ENCODE results near the gene EPN2. TPM values are rescaled to one million over a fixed set of nuclear protein-coding genes. Genes with fewer than 3 reads are reported as not detected.

The EPN2 gene
- polyA plus RNA-seq, 1 donor (not counting 4 experiments of a cell fraction or from before 2014, with no cell fraction given) = 30.2 TPM

- FAIRE-seq (no peak), DNase-seq (ENCODE audit: low read depth, low spot score) (no peak)
- H3K9me1 ChIP-seq (ENCODE audit: control insufficient read depth, extremely low read depth, insufficient read depth, low read length) = no peaks in the 10 kb centered on the region
- no peaks in the 10 kb centered on the region for H3K27me3 ChIP-seq (ENCODE audit: control insufficient read depth, extremely low read depth, insufficient read depth, low read length)
- dilution Hi-C loops (cut with MboI; ENCODE audit: extremely low pct_ligation_motif_present, low sequenced_read_pairs) = no loop called here
- TF ChIP-seq, protein P1, sequence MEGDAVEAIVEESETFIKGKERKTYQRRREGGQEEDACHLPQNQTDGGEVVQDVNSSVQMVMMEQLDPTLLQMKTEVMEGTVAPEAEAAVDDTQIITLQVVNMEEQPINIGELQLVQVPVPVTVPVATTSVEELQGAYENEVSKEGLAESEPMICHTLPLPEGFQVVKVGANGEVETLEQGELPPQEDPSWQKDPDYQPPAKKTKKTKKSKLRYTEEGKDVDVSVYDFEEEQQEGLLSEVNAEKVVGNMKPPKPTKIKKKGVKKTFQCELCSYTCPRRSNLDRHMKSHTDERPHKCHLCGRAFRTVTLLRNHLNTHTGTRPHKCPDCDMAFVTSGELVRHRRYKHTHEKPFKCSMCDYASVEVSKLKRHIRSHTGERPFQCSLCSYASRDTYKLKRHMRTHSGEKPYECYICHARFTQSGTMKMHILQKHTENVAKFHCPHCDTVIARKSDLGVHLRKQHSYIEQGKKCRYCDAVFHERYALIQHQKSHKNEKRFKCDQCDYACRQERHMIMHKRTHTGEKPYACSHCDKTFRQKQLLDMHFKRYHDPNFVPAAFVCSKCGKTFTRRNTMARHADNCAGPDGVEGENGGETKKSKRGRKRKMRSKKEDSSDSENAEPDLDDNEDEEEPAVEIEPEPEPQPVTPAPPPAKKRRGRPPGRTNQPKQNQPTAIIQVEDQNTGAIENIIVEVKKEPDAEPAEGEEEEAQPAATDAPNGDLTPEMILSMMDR (optimal IDR thresholded peaks at IDR 0.05 in 1 of 3, IDR thresholded peaks at IDR 0.05 in 1 of 3, conservative IDR thresholded peaks at IDR 0.05 in 1 of 3; ENCODE audit: extremely low read depth in 1 of 3, insufficient read depth in 2 of 3, low read length in 3 of 3) = no peak
- no peak for TF ChIP-seq EZH2 (IDR thresholded peaks at IDR 0.05; ENCODE audit: low read length)
- peaks cover 5% of the 10 kb centered on the region for H4K20me1 ChIP-seq (ENCODE audit: control insufficient read depth, extremely low read depth, insufficient read depth, low read length)
- peaks cover 3% of the 10 kb centered on the region for H3K79me2 ChIP-seq (ENCODE audit: control insufficient read depth, insufficient read depth, low read length)
- H3K36me3 ChIP-seq (ENCODE audit: control insufficient read depth in 2 of 2, extremely low read depth in 1 of 2, insufficient read depth in 2 of 2, low read length in 2 of 2) = peaks cover 14 to 17% of the 10 kb centered on the region in 2 experiments
- no peak overlapping the region for H3K27ac ChIP-seq (ENCODE audit: control insufficient read depth, insufficient read depth, low read length)
- no peak overlapping the region for H2AFZ ChIP-seq (ENCODE audit: control insufficient read depth, low read length)
- no peak overlapping the region for H3K4me2 ChIP-seq (ENCODE audit: control insufficient read depth, extremely low read depth, insufficient read depth, low read depth, low read length)
- H3K9me3 ChIP-seq (ENCODE audit: control insufficient read depth, low read depth, low read length) = no peaks in the 10 kb centered on the region
- peaks cover 10% of the 10 kb centered on the region for H3K4me1 ChIP-seq (ENCODE audit: control insufficient read depth, extremely low read depth, insufficient read depth, low read length)
- H3K9ac ChIP-seq (ENCODE audit: control insufficient read depth, extremely low read depth, insufficient read depth, low read length) = no peak overlapping the region
- no peak overlapping the region for H3K4me3 ChIP-seq (ENCODE audit: control insufficient read depth in 2 of 3, extremely low read depth in 1 of 3, insufficient read depth in 2 of 3, low read depth in 1 of 3, low read length in 3 of 3)
These were observed 50.5 kb downstream of the EPN2 start for GRCh38 chr17:19287651-19288050.

GRCh38 chr17:19288453-19288852, 51.3 kb downstream of the EPN2 start:
- DNase-seq (ENCODE audit: low read depth, low spot score) = no peak
- no peak overlapping the region for H3K27ac ChIP-seq (ENCODE audit: control insufficient read depth, insufficient read depth, low read length)
- dilution Hi-C loops (cut with MboI; ENCODE audit: extremely low pct_ligation_motif_present, low sequenced_read_pairs) = no loop called here
- no peak overlapping the region for H3K4me2 ChIP-seq (ENCODE audit: control insufficient read depth, extremely low read depth, insufficient read depth, low read depth, low read length)
- H2AFZ ChIP-seq (ENCODE audit: control insufficient read depth, low read length) = no peak overlapping the region
- no peaks in the 10 kb centered on the region for H3K9me3 ChIP-seq (ENCODE audit: control insufficient read depth, low read depth, low read length)
- no peaks in the 10 kb centered on the region for H3K27me3 ChIP-seq (ENCODE audit: control insufficient read depth, extremely low read depth, insufficient read depth, low read length)
- no peak for FAIRE-seq
- peaks cover 10% of the 10 kb centered on the region for H3K4me1 ChIP-seq (ENCODE audit: control insufficient read depth, extremely low read depth, insufficient read depth, low read length)
- H3K9me1 ChIP-seq (ENCODE audit: control insufficient read depth, extremely low read depth, insufficient read depth, low read length) = no peaks in the 10 kb centered on the region
- H4K20me1 ChIP-seq (ENCODE audit: control insufficient read depth, extremely low read depth, insufficient read depth, low read length) = peaks cover 5% of the 10 kb centered on the region
- no peak overlapping the region for H3K4me3 ChIP-seq (ENCODE audit: control insufficient read depth in 2 of 3, extremely low read depth in 1 of 3, insufficient read depth in 2 of 3, low read depth in 1 of 3, low read length in 3 of 3)
- TF ChIP-seq, protein P1 (optimal IDR thresholded peaks at IDR 0.05 in 1 of 3, IDR thresholded peaks at IDR 0.05 in 1 of 3, conservative IDR thresholded peaks at IDR 0.05 in 1 of 3; ENCODE audit: extremely low read depth in 1 of 3, insufficient read depth in 2 of 3, low read length in 3 of 3) = no peak
- TF ChIP-seq EZH2 (IDR thresholded peaks at IDR 0.05; ENCODE audit: low read length) = no peak
- H3K79me2 ChIP-seq (ENCODE audit: control insufficient read depth, insufficient read depth, low read length) = peaks cover 3% of the 10 kb centered on the region
- peaks cover 12% of the 10 kb centered on the region in 2 experiments for H3K36me3 ChIP-seq (ENCODE audit: control insufficient read depth in 2 of 2, extremely low read depth in 1 of 2, insufficient read depth in 2 of 2, low read length in 2 of 2)
- H3K9ac ChIP-seq (ENCODE audit: control insufficient read depth, extremely low read depth, insufficient read depth, low read length) = no peak overlapping the region

Data from keratinocyte (primary cell).